ENCODE data around the gene MFAP3L. TPM values are rescaled to one million over a fixed set of nuclear protein-coding genes. Genes with fewer than 3 reads are reported as not detected.

MFAP3L gene
- total RNA-seq, 1 experiment from 2014 or later: 6.2 TPM

DNA sequence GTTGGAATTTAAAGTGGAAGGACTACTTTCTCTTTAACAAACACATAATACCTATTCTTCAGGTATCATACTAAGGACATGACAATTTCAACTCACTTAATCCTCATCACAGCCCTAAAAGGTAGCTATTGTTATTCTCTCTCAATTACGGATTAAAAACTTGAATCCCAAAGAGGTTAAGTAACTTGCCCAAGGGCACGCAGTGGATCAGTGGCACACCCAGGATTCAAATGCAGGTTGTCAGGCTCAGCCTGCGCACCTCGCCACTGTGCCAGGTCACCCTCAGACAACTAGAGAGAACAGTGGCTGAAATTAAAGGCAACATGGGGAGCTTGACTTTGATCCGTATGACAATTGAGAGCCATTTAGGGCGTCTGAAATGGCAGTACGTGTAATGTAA is 67.6 kb downstream of the MFAP3L start:
- Histone ChIP-seq H3F3A (ENCODE audit: insufficient read depth, low read depth) (no peaks in the 10 kb centered on the region), H3K4me3 (no peak overlapping the region), H3K27ac (no peak overlapping the region), H2AFZ (no peak overlapping the region), H4K20me1 (ENCODE audit: insufficient read depth) (no peaks in the 10 kb centered on the region), H3K9me3 (ENCODE audit: insufficient read depth, low read depth) (no peaks in the 10 kb centered on the region), H3K4me1 (replicated peaks; ENCODE audit: insufficient read depth) (no peaks in the 10 kb centered on the region), H3K27me3 (ENCODE audit: insufficient read depth, low read depth) (no peaks in the 10 kb centered on the region), H3K9me2 (ENCODE audit: insufficient read depth) (no peaks in the 10 kb centered on the region), H3K36me3 (ENCODE audit: low read depth) (no peaks in the 10 kb centered on the region), H3K79me2 (ENCODE audit: low read depth) (no peaks in the 10 kb centered on the region), H3K4me2 (no peak overlapping the region)
- ChIA-PET POLR2A (ENCODE audit: unreplicated experiment) (no interaction called here), CTCF (no interaction called here)
- intact Hi-C loops (cut with micrococcal nuclease; ENCODE audit: unreplicated experiment): no loop called here
- DNase-seq: no peak
- TF ChIP-seq, protein P1, sequence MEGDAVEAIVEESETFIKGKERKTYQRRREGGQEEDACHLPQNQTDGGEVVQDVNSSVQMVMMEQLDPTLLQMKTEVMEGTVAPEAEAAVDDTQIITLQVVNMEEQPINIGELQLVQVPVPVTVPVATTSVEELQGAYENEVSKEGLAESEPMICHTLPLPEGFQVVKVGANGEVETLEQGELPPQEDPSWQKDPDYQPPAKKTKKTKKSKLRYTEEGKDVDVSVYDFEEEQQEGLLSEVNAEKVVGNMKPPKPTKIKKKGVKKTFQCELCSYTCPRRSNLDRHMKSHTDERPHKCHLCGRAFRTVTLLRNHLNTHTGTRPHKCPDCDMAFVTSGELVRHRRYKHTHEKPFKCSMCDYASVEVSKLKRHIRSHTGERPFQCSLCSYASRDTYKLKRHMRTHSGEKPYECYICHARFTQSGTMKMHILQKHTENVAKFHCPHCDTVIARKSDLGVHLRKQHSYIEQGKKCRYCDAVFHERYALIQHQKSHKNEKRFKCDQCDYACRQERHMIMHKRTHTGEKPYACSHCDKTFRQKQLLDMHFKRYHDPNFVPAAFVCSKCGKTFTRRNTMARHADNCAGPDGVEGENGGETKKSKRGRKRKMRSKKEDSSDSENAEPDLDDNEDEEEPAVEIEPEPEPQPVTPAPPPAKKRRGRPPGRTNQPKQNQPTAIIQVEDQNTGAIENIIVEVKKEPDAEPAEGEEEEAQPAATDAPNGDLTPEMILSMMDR (conservative IDR thresholded peaks at IDR 0.05): no peak
- no peak for TF ChIP-seq EZH2 (IDR thresholded peaks at IDR 0.05; ENCODE audit: low read depth)
- BruUV-seq (replicated peaks): no TSS peak

DNA sequence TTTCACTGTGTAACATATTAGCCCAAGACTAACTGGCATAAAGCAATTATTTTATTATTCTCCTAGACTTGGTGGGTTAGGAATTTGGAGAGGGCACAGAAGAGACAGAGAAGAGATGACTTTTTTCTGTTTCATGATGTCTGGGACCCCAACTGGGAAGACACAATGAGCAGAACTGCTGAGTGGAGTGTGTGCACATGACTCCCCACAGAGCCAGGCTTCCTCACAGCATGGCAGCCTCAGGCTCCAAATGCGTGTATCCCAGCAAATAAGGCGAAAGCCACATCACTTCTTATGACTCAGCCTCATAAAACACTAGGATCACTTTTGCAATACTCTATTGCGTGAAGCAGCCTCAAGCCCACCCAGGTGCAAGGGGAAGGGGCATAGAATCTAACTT is 68.4 kb downstream of the MFAP3L start:
- no TSS peak for BruUV-seq (replicated peaks)
- CTCF ChIA-PET: no interaction called here
- Histone ChIP-seq H3K36me3 (ENCODE audit: low read depth) (no peaks in the 10 kb centered on the region), H3K9me2 (ENCODE audit: insufficient read depth) (no peaks in the 10 kb centered on the region), H3F3A (ENCODE audit: insufficient read depth, low read depth) (no peaks in the 10 kb centered on the region), H3K4me1 (replicated peaks; ENCODE audit: insufficient read depth) (no peaks in the 10 kb centered on the region), H3K27ac (no peak overlapping the region), H3K4me2 (no peak overlapping the region), H3K4me3 (no peak overlapping the region), H3K79me2 (ENCODE audit: low read depth) (no peaks in the 10 kb centered on the region), H3K9me3 (ENCODE audit: insufficient read depth, low read depth) (no peaks in the 10 kb centered on the region), H2AFZ (no peak overlapping the region), H3K27me3 (ENCODE audit: insufficient read depth, low read depth) (no peaks in the 10 kb centered on the region), H4K20me1 (ENCODE audit: insufficient read depth) (no peaks in the 10 kb centered on the region)
- no peak for TF ChIP-seq EZH2 (IDR thresholded peaks at IDR 0.05; ENCODE audit: low read depth)
- TF ChIP-seq, protein P1 (conservative IDR thresholded peaks at IDR 0.05): no peak
- no peak for DNase-seq
- POLR2A ChIA-PET (ENCODE audit: unreplicated experiment): no interaction called here
- intact Hi-C loops (cut with micrococcal nuclease; ENCODE audit: unreplicated experiment): no loop called here

- Histone ChIP-seq H3K27ac (no peak overlapping the region), H3K36me3 (ENCODE audit: low read depth) (no peaks in the 10 kb centered on the region), H3K9me3 (ENCODE audit: insufficient read depth, low read depth) (no peaks in the 10 kb centered on the region), H3K4me1 (replicated peaks; ENCODE audit: insufficient read depth) (no peaks in the 10 kb centered on the region), H3K9me2 (ENCODE audit: insufficient read depth) (no peaks in the 10 kb centered on the region), H2AFZ (no peak overlapping the region), H3F3A (ENCODE audit: insufficient read depth, low read depth) (no peaks in the 10 kb centered on the region), H3K4me3 (no peak overlapping the region), H3K79me2 (ENCODE audit: low read depth) (no peaks in the 10 kb centered on the region), H4K20me1 (ENCODE audit: insufficient read depth) (no peaks in the 10 kb centered on the region), H3K27me3 (ENCODE audit: insufficient read depth, low read depth) (no peaks in the 10 kb centered on the region), H3K4me2 (no peak overlapping the region)
- intact Hi-C loops (cut with micrococcal nuclease; ENCODE audit: unreplicated experiment): no loop called here
- BruUV-seq (replicated peaks): no TSS peak
- TF ChIP-seq EZH2 (IDR thresholded peaks at IDR 0.05; ENCODE audit: low read depth): no peak
- ChIA-PET POLR2A (ENCODE audit: unreplicated experiment) (no interaction called here), CTCF (no interaction called here)
- no peak for DNase-seq
These were observed 69.9 kb downstream of the MFAP3L start for GRCh38 chr4:169956091-169956843.

DNA sequence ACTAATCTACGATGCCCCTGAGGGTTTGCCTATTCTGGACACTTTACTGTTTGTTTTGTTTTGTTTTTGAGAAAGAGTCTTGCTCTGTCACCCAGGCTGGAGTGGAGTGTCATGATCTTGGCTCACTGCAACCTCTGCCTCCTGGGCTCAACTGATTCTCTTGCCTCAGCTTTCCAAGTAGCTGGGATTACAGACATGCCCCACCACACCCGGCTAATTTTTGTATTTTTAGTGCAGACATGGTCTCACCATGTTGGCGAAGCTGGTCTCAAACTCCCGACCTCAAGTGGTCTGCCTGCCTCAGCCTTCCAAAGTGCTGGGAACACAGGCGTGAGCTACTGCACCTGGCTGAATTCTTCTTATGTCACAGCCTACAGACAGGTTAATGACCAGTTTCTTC is 70.7 kb downstream of the MFAP3L start:
- Histone ChIP-seq H3K36me3 (ENCODE audit: low read depth) (no peaks in the 10 kb centered on the region), H3F3A (ENCODE audit: insufficient read depth, low read depth) (no peaks in the 10 kb centered on the region), H3K27ac (no peak overlapping the region), H3K9me3 (ENCODE audit: insufficient read depth, low read depth) (no peaks in the 10 kb centered on the region), H3K4me3 (no peak overlapping the region), H3K79me2 (ENCODE audit: low read depth) (no peaks in the 10 kb centered on the region), H4K20me1 (ENCODE audit: insufficient read depth) (no peaks in the 10 kb centered on the region), H3K4me1 (replicated peaks; ENCODE audit: insufficient read depth) (no peaks in the 10 kb centered on the region), H3K27me3 (ENCODE audit: insufficient read depth, low read depth) (no peaks in the 10 kb centered on the region), H3K9me2 (ENCODE audit: insufficient read depth) (no peaks in the 10 kb centered on the region), H3K4me2 (no peak overlapping the region), H2AFZ (no peak overlapping the region)
- no peak for TF ChIP-seq EZH2 (IDR thresholded peaks at IDR 0.05; ENCODE audit: low read depth)
- ChIA-PET POLR2A (ENCODE audit: unreplicated experiment) (no interaction called here), CTCF (no interaction called here)
- intact Hi-C loops (cut with micrococcal nuclease; ENCODE audit: unreplicated experiment): no loop called here
- no TSS peak for BruUV-seq (replicated peaks)
- DNase-seq: no peak
